GM18873 (cell line): ENCODE measurements around the gene XPO6.

Source experiments
- ATAC-seq: cut with Tn5 transposase; IDR thresholded peaks from one replicate; pipeline ENCODE4 v1.9.1; 2021; ENCODE audit warnings: mild to moderate bottlenecking, moderate library complexity, moderate number of reproducible peaks; ENCODE audit not compliant: unreplicated experiment, low FRiP score

The XPO6 gene

DNA sequence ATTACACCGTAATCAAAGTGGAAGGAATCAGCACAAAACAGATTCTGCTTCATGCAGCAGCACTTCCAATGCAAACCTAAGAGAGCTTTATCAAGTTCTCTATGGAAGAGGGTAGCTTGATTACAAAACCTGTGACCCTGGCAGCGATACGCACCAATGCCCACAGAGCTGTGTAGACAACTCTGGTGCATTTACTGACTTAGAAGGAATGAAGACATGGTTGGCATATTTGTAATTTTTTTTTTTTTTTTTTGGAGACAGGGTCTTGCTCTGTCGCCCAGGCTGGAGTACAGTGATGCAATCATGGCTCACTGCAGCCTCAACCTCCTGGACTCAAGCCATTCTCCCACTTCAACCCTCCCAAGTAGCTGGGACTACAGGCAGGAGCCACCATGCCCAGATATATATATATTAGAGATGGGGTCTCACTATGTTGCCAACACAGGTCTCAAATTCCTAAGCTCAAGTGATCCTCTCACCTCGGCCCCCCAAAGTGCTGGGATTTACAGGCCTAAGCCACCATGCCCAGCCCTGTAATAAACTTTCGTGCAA is 49.4 kb downstream of the XPO6 start:
- no peak for ATAC-seq

DNA sequence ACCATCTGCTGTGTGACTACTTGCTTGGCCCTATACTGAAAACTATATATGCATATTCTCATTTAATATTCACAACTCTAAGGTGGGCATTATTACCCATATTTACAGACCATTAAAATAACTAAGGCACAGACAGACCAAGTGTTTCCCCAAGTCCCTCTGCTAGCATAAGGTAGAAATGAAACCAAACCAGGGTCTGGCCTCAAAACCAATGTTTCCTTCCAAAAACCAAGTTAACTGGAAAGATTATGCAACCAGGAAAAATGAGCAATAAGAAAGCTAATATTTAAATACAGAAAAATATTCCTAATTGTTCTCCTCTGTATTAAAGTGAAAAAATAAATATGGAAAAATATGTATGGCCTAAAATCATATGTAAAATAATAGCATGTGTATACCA is 50.1 kb downstream of the XPO6 start:
- no peak for ATAC-seq

DNA sequence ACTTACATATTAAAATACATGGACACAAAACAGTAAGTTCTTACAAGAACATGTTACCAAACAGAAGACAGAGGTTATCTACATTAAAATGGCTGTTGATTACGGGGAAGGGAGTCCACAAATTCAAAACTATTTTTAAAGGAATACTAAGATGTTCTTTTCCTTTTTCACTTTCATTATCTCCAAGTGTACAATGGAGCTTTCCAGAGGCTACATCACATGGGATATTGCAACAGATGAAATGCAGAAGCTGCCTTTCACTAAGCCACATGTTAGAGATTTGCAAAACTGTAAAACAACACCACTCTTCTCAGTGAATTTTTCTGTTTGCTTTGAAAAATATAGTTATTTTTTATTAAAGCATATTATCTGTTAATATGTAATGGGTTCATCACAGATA is 53.6 kb downstream of the XPO6 start:
- no peak for ATAC-seq

- no peak for ATAC-seq
Measured at GRCh38 chr16:28156056-28156680, 55.6 kb downstream of the XPO6 start.

DNA sequence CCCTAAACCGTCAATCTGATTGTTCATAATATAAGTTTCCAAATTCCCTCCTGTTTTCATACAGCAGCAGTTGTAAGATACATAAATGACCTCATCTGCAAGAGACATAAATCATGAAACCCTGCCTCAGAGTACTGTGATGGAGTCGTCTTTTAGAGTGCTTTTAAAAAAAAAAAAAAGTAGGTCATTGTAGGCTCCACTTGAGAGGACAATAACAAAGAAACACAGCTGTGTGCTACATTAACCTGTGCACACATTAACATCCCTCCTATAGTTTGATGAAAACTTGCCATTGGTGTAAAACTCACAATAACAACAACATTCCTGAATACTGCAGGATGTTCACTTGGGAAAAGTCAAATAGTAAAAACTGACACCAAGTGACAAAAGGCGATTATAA is 56.5 kb downstream of the XPO6 start:
- no peak for ATAC-seq

DNA sequence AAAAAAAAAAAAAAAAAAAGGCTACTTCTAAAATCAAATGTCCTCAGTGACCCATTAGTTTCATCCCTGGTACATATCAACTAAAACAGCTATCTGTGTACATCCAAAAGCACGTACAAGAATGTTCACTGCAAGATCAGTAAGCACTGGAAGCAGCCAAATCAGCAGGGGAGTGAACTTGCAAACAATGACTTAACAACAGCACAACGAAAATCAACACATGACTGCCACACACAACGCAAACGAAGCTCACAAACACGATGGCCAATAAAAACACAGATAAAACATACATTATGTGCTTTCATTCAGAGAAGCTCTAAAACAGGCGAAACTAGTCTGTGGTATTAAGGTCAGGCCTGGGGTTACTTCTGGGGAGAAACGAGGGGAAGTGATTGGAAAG is 60.6 kb downstream of the XPO6 start:
- no peak for ATAC-seq

- ATAC-seq, result no peak
Measured at GRCh38 chr16:28149011-28149888, 62.5 kb downstream of the XPO6 start.

GRCh38 chr16:28146536-28146935 is 65.2 kb downstream of the XPO6 start:
- no peak for ATAC-seq

DNA sequence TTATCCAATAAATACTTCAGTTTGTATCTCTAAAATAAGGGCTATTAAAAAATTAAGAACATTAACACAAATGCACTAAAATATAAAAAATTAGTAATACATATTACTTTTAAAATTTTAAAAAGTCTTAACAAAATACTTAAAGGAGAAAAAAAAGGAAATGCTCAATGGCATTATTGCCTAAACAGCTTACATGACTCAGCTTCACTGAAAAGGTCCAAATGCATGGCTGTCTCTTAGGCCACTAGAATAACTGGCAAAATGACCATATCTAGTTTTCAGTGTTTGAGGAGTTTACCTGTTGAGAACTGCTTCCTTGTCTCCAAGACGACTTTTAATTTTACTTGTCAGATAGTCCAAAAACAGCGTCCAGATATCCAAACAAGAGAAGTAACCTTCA is 66.0 kb downstream of the XPO6 start:
- no peak for ATAC-seq

GRCh38 chr16:28140788-28141618 is 70.8 kb downstream of the XPO6 start:
- no peak for ATAC-seq

GRCh38 chr16:28139530-28139929 is 72.2 kb downstream of the XPO6 start:
- no peak for ATAC-seq

DNA sequence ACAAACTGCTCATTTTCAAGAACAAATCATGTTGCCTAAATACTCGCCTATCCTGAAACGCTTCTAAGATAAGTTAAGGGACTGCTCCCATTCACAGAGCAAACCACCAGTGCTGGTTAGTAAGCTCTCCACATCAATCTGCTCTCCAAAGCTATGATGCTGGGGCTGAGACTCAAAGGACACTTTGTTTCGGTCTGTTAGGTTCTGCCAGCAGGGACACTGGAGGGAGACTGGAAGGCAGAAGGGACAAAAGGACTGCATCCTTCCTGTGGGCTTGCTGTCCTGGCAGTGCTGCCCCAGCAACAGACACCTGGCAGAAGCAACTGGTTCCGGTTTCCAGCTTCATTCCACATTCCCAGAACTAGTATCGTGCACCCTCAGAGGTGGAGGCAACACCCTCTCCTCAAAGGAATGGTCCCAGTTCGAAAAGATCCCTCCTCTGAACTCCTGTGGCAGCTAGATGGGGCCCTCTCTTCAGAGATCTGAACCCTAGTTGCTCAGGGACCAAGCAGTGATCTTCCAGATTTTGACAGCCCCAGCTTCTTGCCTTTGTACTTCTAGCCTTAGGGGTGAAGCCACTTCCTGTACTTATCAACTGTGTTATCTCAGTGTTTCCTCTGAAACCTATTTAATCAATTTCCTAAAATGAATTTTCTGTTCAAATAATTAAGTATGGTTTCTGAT is 74.9 kb downstream of the XPO6 start:
- ATAC-seq, result no peak

GRCh38 chr16:28133666-28134065 is 78.1 kb downstream of the XPO6 start:
- ATAC-seq, result no peak

DNA sequence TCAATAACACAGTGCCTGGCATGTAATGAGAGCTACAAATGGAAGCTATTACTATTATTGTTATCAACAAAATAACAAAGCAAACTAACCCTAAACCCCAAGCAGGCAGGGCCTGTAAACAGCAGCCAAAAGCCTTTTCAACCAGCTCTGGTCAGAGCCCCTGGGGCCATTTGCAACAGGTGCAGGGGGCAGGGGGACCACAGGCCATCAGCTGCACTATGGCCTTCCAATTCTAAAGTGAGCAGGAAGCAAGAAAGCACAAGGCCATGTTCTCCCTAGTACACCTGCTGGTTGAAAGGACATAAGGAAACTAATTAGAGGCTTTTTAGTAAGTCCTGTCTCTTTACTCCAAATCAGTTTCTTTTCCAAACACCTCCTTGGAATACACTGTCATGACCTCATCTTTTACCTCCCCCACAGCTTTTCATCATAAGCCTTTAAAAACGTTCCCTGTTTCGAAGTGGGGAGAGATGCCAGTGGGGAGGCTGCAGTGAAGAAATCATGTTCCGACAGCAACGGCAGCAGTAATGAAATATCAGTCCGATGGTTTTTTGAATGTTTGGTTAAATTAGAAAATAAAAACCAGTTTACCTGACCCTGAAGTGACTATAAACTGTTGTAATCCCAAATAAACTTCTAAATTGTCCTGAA is 79.9 kb downstream of the XPO6 start:
- no peak for ATAC-seq

DNA sequence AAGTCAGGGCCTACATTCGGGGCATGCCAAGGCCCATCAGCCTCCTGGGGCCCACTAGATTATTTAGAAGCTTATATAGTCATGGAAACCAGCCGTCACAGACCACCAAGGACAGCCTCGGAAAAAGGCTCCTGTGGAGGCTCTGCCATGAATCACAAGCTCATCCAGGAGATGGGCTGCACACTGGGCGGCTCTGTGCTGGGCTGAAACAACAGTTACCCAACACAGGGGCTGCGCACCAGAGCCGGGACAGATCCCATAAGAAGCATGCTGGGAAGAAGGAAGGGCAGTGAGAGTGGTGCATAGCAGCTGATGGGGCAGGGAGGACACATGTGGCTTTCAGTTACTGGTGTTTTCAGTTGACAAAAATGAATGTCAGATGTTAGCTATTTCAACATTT is 80.6 kb downstream of the XPO6 start:
- no peak for ATAC-seq

DNA sequence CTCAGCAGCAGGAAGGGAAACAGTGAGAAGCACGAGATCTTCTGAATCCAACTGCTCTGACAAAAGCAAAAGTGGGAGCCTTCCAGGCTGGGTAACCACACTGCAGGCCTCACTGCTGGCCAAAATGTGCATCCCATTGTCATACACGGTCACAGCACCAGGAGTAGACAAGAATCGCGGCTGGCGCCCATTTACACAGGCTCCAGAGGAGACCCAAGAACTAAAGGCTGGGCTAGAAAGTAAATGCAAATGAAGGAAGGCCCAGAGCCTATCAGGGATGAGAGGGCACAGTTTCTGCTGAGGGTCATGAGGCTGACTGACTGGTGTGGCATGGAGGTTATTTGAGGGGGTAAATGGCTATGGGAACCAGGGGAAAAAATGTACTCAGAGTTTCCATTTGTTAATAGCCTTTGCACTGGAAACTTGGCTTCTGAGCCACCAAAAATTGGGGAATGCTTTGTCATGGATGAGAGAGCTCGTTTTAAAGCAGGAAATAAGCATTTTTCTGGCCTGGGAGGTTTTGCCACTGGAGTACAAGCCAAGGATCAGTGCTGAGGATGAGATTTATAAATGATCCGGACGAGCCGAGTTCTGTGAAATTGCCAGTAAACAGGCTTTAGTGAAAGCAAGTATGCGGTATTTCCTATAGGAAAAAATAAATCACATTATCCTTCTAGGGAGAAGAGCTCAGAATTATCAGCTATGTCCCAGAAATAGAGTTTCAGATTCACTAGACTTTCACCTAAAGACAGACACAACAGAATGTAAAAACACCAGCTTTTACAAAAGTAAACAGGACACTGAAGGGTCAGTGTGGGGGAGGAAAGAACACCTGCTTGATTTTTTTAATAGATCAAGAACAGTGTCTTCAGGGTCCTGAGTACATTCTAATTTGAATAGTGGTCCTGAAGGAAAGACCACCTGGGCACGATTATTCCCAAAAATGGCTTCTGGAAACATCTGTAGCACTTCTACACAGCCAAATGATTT is 81.4 kb downstream of the XPO6 start:
- no peak for ATAC-seq

- ATAC-seq, result no peak
Measured at GRCh38 chr16:28126684-28127620, 84.8 kb downstream of the XPO6 start.

- no peak for ATAC-seq
Measured at GRCh38 chr16:28125592-28125991, 86.2 kb downstream of the XPO6 start.
